Ishikawa (cell line): ENCODE measurements around the gene FAM3C.

Experiments used
- CREB1 ChIP-seq: IDR thresholded peaks from 2 replicates; pipeline ENCODE4 v1.6.1; 2012; ENCODE audit warnings: low read depth
- EGR1 ChIP-seq: IDR thresholded peaks from 2 replicates; pipeline ENCODE4 v1.6.1; 2012
- EP300 ChIP-seq: IDR thresholded peaks from 2 replicates; pipeline ENCODE4 v1.6.1; 2012; ENCODE audit warnings: borderline replicate concordance
- REST ChIP-seq: IDR thresholded peaks from 2 replicates; pipeline ENCODE4 v1.6.1; 2012; ENCODE audit warnings: low read depth, mild to moderate bottlenecking
- TCF12 ChIP-seq: IDR thresholded peaks from 2 replicates; pipeline ENCODE4 v1.6.1; 2012; ENCODE audit warnings: low read depth
- ZBTB7A ChIP-seq: IDR thresholded peaks from 2 replicates; pipeline ENCODE4 v1.6.1; 2012; ENCODE audit warnings: low read depth
- TF ChIP-seq, protein P1 (sequence below): IDR thresholded peaks from 2 replicates; pipeline ENCODE4 v1.6.1; 2012
- TF ChIP-seq, protein P2 (sequence below): IDR thresholded peaks from 2 replicates; pipeline ENCODE4 v1.6.1; 2012

- no peak for TF ChIP-seq CREB1
- no peak for TF ChIP-seq REST
- TF ChIP-seq EP300 = no peak
- TF ChIP-seq ZBTB7A = no peak
- TF ChIP-seq, protein P1, sequence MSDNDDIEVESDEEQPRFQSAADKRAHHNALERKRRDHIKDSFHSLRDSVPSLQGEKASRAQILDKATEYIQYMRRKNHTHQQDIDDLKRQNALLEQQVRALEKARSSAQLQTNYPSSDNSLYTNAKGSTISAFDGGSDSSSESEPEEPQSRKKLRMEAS = no peak
- TF ChIP-seq, protein P2, sequence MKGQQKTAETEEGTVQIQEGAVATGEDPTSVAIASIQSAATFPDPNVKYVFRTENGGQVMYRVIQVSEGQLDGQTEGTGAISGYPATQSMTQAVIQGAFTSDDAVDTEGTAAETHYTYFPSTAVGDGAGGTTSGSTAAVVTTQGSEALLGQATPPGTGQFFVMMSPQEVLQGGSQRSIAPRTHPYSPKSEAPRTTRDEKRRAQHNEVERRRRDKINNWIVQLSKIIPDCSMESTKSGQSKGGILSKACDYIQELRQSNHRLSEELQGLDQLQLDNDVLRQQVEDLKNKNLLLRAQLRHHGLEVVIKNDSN = no peak
- no peak for TF ChIP-seq EGR1
- TF ChIP-seq TCF12 = no peak
Measured at GRCh38 chr7:121327671-121328070, 68.4 kb downstream of the FAM3C start.
